B cell (primary cell): ENCODE measurements around the gene EXOC3L1.

ENCODE experiments used
- CTCF ChIP-seq: fragments of 200-600 bp; IDR thresholded peaks from one replicate; pipeline ENCODE4 v1.8.0; 2022; ENCODE audit warnings: antibody characterized with exemption, mild to moderate bottlenecking
- EZH2 ChIP-seq: IDR thresholded peaks from 2 replicates; pipeline ENCODE4 v1.6.1; 2012; ENCODE audit warnings: borderline replicate concordance, low read depth, mild to moderate bottlenecking, moderate library complexity, low read length; ENCODE audit not compliant: insufficient read depth, poor library complexity, severe bottlenecking

GRCh38 chr16:67237396-67238277 is 47.7 kb upstream of the EXOC3L1 start:
- TF ChIP-seq CTCF, result no peak
- no peak for TF ChIP-seq EZH2
